ENCODE measurements around the gene TPPP. TPM values are rescaled to one million over a fixed set of nuclear protein-coding genes. Genes with fewer than 3 reads are reported as not detected.

The TPPP gene
- polyA plus RNA-seq, 1 experiment = 0.05 TPM

DNA sequence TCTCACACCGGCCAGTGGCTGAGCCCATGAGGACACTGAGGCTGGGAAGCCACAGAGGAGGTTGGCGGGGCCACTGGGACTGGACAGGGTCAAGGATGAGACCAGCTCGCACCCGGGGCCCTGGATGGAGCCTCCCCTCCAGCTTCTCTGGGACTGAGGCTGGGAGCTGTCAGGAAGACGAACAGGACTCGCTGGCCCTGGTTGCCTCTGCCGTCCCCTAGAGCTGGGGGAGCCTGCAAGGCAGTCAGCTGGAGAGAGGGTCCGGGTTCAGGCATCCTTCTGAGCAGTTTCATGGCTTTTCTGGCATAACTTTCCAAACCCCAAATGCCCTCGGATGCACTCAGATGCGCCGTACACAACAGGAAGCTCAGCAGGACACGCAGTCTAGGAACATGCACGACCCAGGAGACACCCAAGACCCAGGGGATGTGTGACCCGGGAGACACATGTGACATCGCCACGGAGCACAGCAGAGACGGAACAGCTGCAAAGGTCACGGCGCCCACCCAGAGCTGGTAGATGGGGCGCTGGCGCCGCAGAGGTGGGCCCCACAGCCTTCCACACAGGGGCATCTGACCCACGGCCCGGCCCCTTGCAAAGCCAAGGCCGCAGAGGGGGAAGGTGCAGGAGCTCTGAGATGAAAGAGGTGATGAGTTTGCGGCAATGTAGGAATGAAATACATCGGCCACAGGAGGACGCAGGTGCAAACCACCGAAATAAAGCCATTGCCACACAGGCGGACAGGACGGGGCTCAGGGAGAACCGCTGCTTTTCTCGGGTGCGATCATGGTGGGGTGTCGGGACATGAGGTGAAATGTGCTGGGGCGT lies 17.1 kb downstream of the TPPP start:
- TF ChIP-seq, protein P1, sequence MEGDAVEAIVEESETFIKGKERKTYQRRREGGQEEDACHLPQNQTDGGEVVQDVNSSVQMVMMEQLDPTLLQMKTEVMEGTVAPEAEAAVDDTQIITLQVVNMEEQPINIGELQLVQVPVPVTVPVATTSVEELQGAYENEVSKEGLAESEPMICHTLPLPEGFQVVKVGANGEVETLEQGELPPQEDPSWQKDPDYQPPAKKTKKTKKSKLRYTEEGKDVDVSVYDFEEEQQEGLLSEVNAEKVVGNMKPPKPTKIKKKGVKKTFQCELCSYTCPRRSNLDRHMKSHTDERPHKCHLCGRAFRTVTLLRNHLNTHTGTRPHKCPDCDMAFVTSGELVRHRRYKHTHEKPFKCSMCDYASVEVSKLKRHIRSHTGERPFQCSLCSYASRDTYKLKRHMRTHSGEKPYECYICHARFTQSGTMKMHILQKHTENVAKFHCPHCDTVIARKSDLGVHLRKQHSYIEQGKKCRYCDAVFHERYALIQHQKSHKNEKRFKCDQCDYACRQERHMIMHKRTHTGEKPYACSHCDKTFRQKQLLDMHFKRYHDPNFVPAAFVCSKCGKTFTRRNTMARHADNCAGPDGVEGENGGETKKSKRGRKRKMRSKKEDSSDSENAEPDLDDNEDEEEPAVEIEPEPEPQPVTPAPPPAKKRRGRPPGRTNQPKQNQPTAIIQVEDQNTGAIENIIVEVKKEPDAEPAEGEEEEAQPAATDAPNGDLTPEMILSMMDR (IDR thresholded peaks at IDR 0.05; ENCODE audit: low read depth, low read length) = no peak
- CTCF ChIA-PET = no interaction called here
- POLR2A ChIA-PET = no interaction called here
- Histone ChIP-seq H3K9me3 (ENCODE audit: control insufficient read depth, insufficient read depth, low read length) (no peaks in the 10 kb centered on the region; the same call in 1 of the 2 replicates), H3K27me3 (ENCODE audit: control insufficient read depth, insufficient read depth, low read length) (peaks cover 18% of the 10 kb centered on the region), H3K27ac (ENCODE audit: low read depth, low read length) (no peak overlapping the region), H3K4me3 (ENCODE audit: low read depth, low read length) (no peak overlapping the region)
- no peak for DNase-seq (ENCODE audit: low read depth, low spot score)

DNA sequence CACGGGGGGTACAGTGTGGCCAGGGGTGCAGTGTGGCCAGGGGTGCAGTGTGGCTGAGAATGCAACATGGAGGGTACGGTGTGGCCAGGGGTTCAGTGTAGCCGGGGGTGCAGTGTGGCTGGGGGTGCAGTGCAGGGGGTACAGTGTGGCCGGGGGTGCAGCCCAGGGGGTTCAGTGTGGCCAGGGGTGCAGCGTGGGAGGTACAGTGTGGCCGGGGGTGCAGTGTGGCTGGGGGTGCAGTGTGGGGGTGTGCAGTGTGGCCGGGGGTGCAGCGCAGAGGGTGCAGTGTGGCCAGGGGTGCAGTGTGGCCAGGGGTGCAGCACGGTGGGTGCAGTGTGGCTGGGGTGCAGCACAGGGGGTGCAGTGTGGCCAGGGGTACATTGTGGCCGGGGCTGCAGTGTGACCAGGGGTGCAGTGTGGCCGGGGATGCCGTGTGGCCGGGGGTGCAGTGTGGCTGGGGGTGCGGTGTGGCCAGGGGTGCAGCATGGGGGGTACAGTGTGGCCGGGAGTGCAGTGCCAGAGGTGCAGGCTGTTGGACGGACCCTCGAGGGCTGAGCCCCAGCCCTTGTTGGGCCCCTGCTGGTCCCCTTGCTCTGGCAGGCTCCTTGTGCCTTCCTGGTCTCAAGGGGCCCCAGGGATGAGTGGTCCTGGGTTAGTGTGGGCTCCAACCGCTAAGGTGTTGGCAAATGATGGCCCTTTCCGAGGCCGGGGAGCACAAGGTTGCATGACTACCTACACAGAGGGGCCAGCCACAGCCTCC lies 17.9 kb downstream of the TPPP start:
- no peak for DNase-seq (ENCODE audit: low read depth, low spot score)
- peaks cover 18% of the 10 kb centered on the region for H3K27me3 ChIP-seq (ENCODE audit: control insufficient read depth, insufficient read depth, low read length)
- POLR2A ChIA-PET = no interaction called here

GRCh38 chr5:674630-675011 lies 18.5 kb downstream of the TPPP start:
- CTCF ChIA-PET = no interaction called here
- DNase-seq (ENCODE audit: low read depth, low spot score) = no peak
- TF ChIP-seq, protein P1 (IDR thresholded peaks at IDR 0.05; ENCODE audit: low read depth, low read length) = no peak
- Histone ChIP-seq H3K9me3 (ENCODE audit: control insufficient read depth, insufficient read depth, low read length) (no peaks in the 10 kb centered on the region; the same call in 1 of the 2 replicates), H3K27me3 (ENCODE audit: control insufficient read depth, insufficient read depth, low read length) (peaks cover 18% of the 10 kb centered on the region), H3K4me3 (ENCODE audit: low read depth, low read length) (no peak overlapping the region), H3K27ac (ENCODE audit: low read depth, low read length) (no peak overlapping the region)
- POLR2A ChIA-PET = no interaction called here

More for the DNA sequence above, 17.9 kb downstream of the TPPP start:
- Histone ChIP-seq H3K27ac (ENCODE audit: low read depth, low read length) (no peak overlapping the region), H3K9me3 (ENCODE audit: control insufficient read depth, insufficient read depth, low read length) (no peaks in the 10 kb centered on the region; the same call in 1 of the 2 replicates), H3K4me3 (ENCODE audit: low read depth, low read length) (no peak overlapping the region)
- CTCF ChIA-PET = no interaction called here
- TF ChIP-seq, protein P1 (IDR thresholded peaks at IDR 0.05; ENCODE audit: low read depth, low read length) = no peak

- H3K9me3 ChIP-seq (ENCODE audit: control insufficient read depth, insufficient read depth, low read length) = no peaks in the 10 kb centered on the region; the same call in 1 of the 2 replicates
- CTCF ChIA-PET = interaction anchor here (4.4 kb wide), 1 partner anchor 229 kb away, joined by 72 read pairs; no protein-coding TSS in a partner anchor
- peaks cover 18% of the 10 kb centered on the region for H3K27me3 ChIP-seq (ENCODE audit: control insufficient read depth, insufficient read depth, low read length)
- no peak overlapping the region for H3K27ac ChIP-seq (ENCODE audit: low read depth, low read length)
- TF ChIP-seq, protein P1 (IDR thresholded peaks at IDR 0.05; ENCODE audit: low read depth, low read length) = no peak
- no peak overlapping the region for H3K4me3 ChIP-seq (ENCODE audit: low read depth, low read length)
- POLR2A ChIA-PET = no interaction called here
- no peak for DNase-seq (ENCODE audit: low read depth, low spot score)
Observed at GRCh38 chr5:673831-674629, 19.1 kb downstream of the TPPP start.
